GM18508 (cell line): ENCODE results near the gene TTL.

Experiments
- ATAC-seq: cut with Tn5 transposase; IDR thresholded peaks from one replicate; pipeline ENCODE4 v1.9.1; 2021; ENCODE audit warnings: moderate number of reproducible peaks; ENCODE audit not compliant: insufficient read depth, unreplicated experiment

The TTL gene

DNA sequence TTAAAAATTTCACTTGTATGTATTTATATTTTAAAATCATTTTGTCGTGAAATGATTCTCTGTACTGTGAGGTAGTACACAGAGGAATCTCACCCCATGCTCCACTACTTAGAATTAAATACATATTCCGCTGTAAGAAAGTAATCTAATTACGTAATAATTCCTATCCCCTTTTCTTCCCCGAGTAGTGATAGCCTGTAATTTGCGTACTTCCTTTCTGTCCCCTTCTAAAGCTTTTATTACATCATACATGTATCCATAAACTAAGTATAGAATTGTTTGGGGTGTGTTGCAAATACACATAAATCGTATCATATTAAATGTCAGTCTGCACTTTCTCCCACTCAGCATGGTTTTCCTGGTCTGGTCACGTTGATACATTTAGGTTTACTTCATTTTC, 90.0 kb downstream of the TTL start:
- ATAC-seq, result no peak

DNA sequence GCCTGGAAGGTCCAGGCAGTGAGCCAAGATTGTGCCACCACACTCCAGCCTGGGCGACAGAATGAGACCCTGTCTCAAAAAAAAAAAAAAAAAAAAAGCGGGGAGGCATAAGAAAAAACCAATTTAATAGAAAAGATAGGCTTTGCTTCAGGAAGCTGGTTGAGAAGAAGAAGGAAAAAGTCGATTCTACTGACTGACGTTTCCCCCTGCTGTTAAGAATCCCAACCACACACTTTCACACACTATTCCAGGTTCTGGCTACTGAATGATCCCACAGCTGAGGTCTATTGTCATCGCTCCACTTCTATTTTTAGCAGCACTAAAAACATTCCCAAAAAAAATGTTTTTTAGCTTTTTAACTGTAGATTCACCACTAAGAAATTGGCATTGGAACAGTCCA, 95.8 kb downstream of the TTL start:
- ATAC-seq, result no peak

GRCh38 chr2:112579241-112579640, 97.3 kb downstream of the TTL start:
- ATAC-seq, result no peak

DNA sequence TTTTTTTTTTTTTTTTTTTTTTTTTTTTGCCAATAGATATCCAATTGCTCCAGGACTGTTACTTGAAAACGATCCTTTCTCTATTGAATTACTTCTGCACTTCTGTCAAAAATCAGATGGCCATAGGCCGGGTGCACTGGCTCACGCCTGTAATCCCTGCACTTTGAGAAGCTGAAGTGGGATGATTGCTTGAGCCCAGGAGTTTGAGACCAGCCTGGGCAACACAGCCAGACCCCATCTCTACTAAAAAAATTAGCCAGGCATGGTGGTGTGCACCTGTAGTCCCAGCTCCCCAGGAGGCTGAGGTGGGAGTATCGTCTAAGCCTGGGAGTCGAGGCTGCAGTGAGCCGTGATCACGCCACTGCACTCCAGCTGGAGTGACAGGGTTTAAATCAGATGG, 98.1 kb downstream of the TTL start:
- ATAC-seq, result no peak

DNA sequence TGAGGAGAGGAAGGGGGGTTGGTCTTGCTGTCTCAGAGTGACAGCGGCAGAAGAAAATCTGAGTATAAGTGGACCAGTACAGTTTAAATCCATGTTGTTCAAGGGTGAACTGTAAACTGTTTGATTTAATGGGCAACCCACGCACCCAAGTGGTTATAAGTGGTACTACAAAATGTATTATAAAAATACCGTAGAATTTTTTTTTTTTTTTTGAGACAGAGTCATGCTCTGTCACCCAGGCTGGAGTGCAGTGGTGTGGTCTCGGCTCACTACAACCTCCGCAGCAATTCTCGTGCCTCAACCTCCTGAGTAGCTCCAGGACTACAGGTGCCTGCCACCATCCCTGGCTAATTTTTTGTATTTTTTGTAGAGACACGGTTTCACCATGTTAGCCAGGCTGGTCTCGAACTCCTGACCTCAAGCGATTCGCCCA, 100.4 kb downstream of the TTL start:
- no peak for ATAC-seq

GRCh38 chr2:112583497-112584133, 101.7 kb downstream of the TTL start:
- ATAC-seq, result no peak

DNA sequence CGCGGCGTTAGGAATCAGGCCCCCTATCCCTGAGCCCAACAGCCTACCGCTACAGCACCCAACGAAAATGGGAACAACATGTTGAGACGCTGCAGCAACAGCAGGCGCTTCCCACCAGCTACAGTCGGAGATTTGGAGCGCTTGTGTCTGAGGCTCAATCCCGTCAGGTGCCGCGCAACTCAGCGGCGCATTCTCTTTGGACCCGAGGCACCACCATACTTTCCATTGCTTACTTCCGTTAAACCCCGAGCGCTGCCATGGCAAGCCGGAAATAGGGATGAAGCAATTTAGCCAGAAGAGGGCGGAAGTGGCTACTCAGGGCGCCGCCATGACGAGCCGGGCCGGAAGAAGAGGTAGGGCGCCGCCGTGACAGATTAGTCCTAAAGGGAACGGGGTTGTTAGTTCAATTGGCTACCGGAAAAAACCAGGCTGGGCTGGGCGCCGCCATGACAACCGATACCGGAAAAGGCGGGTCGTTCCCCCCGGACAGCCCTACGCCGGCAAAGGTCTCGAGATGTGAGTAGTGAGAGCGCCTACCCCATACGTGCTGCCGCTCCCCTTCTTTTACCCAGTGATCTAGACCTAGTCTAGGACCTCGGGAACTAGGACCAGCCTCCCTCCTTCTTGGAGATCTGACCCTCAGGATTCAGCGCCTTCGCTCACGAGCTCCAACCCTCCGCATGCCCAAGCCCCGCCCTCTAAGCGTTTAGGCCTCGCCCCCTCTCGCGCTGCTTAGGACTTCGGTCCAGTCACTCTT, 102.4 kb downstream of the TTL start, which contains the start of gene CHCHD5:
CHCHD5 (plus strand) TSS at position 476 of the 757 bp plus-strand sequence; CDS start at position 515, 39 bp downstream.
- ATAC-seq, result peak; percentile 77

DNA sequence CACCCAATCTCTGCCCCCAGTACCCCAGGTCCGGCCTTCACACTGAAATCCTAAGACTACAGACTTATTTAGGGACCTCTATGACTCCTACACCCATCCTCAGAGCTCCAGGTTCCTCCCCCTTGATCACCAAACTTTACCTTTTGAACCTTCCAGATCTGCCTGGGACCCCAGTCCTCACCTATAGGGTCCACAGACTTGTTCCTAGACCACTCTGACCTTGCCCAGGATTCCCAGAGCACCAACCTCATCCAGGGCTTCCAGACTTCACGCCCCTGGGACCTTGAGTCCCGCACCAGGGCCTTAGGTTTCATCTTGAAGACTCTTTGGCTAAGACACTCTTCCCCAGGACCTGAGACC, 102.9 kb downstream of the TTL start:
- ATAC-seq, result no peak

DNA sequence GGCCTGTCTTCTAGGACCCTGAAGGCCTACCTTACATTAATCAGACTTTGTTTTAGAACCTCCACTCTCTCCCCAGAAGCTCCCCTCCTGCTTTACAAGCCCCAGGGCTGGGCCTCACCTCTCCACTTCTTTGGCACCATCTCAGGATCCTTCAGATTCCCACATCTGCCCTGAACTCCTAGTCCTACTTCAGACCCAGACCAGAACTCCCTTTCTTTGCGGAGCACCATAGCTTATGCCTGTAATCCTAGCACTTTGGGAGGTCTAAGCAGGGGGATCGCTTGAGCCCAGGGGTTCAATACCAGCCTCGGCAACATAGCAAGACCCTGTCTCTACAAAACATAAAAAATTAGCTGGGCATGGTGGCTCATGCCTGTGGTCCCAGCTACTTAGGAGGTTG, 103.4 kb downstream of the TTL start:
- no peak for ATAC-seq

DNA sequence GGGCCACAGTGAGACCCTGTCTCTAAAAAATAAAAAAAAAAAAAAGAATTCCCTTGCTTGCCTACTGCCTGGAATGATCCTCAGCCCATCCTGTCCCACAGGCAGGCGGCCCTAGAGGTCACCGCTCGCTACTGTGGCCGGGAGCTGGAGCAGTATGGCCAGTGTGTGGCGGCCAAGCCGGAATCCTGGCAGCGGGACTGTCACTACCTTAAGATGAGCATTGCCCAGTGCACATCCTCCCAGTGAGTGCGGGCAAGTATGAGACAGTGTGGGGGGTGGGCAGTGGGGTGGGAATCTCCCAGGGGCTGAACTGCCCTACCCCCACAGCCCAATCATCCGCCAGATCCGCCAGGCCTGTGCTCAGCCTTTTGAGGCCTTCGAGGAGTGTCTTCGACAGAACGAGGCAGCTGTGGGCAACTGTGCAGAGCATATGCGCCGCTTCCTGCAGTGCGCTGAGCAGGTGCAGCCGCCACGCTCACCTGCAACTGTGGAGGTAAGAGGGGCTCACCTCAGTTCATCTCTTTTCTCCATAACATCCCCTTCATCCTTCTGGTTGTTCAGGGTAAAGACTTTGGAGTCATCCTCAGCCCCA, 104.0 kb downstream of the TTL start:
- ATAC-seq, result no peak

DNA sequence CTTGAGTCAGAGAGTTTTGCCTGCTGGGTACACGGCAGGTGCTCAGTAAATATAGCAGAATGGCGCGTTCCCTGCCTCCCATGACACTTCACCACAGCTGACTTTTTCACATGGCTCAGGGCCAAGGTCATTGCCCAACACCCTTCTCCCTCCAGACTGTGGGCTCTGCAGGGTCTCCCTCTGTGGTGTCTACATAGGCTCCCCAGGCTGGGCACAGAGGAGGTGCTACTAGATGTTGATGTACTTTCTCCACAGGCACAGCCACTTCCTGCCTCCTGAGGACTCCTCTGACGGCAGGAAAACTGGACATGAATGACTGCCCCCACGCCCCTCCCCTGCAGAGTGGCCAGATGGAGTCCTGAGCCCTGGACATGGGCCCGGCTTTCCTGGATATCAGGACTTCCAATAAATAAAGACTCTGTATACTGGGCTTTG, 106.7 kb downstream of the TTL start:
- ATAC-seq, result no peak
